Nucleus accumbens (tissue), 56 donors: ENCODE measurements around the gene TTC7B.

Experiments used
- DNase-seq, 56 donors: peaks; one replicate each; lab custom pipeline; 2025; lab: John Stamatoyannopoulos, UW

TTC7B gene

DNA sequence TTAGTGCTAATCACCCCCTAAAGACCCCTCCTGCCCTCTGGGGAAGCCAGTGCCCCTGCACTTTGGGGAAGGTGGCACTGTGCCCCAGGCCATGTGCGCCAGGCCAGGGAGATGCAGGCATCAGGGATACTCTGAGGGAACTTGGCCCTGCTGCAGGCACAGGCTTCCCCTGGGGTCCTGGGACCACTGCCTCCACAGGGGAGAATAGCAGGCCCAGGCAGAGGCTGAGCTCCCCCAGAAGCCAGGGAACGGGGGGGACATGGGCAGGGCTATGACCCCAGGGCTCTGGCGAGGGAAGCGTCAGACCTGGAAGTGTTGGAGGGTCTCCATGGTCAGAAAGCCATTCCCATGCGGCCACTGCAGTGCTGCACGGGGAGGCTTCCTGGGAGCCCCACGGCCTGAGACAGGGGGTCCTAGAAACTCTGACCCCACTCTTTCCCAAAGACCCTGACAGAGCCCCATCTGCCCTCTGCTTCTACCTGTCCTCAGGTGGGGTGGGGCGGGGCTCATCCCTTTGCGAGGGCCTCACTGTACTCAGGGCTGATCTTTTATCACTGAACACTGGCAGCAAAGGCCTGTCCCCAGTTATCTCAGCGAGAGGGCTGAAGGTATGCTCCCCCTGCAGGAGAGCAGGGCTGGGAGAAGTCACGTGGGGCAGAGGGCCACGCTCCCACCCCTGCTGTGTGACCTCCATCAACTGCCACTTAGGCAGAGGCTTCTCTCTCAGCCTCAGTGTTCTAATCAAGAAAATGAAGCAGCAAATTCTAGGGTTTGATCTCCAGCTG, 259.4 kb downstream of the TTC7B start:
- DNase-seq, result no peak

DNA sequence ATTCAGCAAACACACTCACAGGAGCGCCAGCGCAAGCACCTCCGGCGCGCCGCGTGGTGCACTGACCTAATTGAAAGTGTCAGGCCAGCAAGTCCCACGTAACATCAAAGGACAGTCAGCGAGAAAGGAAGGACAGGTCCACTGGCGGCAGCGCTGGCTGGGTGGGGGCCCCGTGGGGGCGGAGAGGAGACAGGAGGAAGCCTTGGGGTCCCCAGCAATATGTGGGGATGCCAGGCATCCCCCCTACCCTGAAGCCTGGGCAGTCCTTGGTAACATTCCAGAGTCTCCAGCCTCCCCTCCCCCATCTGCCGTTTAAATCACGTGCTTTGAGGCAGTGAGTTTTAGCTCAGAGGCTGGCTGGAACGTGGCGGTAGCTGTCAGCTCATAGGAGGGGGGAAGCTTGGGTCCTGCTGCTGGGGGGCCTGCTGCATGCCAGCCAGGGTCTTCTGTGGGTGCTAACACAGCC, 260.2 kb downstream of the TTC7B start:
- peak in 39 of 56 donors; percentile 21 to 74 (median 51) for DNase-seq

DNA sequence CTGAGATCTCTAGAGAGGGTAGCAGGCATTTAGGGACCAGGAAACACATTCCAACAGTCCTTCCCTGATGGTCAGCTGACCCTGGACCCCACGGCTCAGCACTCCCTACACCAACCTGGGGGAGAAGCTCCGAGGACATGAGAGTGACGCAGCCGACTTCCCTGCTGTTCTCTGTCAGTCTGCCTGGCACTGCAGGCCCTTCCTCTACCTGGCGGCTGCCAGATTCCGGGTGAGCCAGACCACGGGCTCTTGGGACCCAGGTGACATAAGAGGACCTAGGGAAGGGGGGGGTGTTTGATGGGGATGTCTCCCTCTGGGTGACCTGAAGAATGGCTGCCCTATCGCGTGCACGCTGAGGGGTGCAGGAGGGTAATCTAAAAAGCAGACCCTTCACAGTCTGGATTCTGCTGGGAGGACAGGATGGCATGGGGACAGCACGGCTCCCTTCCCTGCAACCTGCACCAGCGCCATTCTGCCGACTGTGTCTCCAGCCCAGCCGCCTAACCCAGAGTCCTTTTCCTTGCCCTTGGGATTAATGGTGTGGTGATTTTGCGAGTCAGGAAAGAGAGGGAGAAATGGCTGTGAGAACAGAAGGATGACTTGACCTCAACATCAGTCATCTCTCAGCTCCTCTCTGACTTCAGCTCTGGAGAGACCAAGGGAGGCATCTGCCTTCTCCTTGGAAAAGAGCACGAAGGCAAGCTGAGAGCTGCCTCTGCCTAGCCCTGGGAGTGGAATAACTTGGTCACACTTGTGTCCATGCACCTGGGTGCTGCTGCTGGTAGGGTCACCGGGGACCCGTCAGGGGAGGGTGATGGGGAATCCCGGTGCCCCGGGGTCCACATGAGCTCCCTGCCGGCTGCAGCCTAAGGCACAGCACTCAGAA, 260.9 kb downstream of the TTC7B start:
- DNase-seq, result no peak

DNA sequence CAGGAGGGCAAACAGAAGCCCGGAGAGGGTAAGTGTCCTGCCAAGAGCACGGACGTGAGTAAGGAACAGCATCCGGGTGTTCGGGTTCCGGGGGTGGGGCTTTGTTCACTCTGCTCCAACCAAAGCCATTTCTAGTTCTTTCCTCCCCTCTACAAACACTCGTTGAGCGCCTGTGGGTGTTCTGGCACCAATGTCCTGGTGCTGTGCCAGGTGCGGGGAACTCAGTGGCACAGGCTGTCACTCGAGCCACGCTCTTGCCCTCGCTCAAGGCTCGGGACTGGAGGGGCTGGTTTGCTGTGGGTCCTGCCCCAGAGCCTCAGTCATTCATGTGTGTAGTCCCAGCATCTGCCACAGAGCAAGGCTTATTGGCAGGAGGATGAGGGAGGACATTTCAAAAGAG, 261.9 kb downstream of the TTC7B start:
- DNase-seq, result peak in 54 of 56 donors; percentile 41 to 94 (median 82)

DNA sequence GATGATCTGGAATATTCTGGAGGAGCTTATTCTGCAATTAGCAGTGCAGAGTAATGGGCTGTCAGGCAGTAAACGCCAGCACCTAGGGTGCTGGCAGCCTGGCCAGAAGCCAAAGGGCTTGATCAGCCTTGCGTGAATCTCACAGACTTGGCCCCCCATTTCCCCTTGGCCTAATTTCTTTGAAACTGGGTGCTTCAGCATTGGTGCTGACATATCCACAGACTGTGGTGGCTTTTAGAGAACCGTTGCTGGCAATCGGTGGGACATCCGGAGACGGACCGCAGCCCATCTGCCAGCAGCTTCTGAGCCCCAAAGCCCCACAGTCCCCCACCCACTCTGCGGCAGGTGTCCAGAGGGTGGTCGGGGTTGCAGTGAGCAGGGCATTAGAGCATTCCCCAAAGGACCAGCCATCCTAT, 262.3 kb downstream of the TTC7B start:
- peak in 9 of 56 donors; percentile 47 to 81 (median 66) for DNase-seq

DNA sequence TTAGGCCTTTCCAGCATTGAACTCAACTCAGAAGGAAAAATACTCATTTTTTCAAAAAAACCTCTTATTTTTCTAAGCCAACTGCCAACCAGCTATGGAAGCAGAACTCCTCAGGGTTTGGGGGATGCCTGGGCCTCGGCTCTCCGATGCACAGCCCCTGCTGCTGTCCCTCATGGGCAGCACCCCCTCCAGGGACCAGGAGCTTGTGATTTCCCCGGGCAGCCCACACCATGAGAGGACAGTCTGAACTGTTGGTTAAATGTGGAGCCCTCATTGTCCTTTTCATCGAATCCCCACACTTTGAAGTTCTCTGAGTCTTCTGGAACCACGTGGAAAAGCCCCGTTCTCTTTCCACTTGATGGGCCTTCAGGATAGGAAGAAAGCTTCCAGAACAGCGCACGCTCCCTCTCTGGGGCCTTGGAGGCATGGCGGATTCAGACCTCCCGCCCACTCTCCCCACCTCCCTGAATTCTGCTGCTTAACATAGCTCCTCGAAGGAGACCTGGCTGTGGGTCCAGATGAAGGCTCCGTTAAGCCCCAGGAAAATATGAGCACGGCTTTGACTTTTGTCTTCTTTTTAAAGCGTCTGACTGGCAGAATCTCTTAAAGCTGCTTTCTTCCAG, 262.8 kb downstream of the TTC7B start:
- DNase-seq, result peak in 3 of 56 donors; percentile 39 to 52 (median 42)

DNA sequence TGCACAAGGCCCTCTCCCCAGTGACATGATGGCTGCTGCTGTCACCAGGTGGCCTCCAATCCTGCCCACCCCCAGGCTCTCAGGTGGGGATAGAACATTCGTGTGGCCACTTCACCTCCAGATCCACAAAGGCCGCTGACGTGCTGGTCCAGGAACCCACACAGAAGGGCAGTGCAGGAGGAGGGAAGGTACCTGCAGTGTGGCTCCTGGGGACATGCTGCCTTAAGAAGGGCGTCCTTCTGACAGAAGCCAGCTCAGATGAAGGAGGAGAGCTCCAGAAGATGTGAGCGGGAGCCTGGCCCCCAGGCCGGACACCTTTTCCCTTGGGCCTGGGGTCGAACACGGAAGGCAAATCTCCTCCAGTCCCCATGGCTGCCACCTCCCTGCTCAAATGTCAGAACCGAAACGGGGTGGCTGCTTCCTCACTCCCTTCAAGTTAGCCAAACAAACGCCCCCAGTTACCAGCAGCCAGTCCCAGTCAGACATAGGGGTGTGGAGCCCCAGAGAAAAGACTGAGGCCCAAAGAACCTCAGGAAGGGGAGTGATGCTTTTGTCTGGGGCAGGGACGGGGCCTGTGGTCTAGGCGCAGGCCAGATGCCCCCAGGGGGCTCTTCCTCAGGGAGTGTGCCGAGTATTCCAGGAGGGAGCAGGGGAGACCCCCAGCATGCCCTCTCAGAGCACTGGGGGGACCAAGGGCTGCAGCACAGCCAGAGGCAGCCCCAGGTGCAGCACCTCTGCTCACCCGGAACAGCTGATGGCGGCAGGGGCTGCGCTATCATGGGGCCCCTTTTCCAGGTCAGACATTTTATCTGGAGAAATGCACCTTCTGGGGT, 263.5 kb downstream of the TTC7B start:
- DNase-seq, result no peak

DNA sequence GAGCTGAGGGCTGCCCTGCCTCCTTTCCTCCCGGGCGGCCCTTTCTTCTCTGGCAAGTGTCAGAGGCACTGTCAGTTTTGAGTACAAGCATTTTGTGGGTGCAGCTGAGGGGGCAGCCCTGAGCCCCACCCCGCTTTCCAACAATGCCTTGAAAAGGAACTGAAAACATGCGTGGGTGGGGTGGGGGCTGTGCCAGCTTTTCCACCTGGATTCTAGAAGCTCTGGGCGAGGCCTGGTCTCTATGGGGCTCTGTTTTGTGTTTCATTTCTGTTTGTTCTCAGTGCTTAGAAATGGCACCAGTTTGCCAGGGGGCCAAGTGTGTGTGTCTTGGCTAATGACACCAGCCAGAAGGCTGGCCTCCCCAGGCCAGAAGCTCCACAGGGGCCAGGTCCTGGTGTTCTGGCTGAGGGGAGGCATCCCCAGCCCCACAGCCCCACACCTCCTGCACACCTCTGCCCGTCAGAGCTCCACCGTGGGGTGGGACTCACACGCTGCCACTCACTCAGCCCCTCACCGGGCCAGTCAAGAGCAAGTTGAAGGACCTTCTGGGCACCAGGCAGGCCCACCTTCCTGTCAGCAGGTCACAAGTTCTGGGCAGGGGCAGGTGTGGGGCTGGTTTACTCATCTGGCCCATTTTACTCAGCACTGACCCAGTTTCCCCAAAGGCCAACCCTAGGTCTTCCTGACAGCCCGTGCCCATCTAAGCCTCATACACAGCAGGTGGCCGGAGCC, 264.3 kb downstream of the TTC7B start:
- peak in 34 of 56 donors; percentile 19 to 84 (median 48) for DNase-seq

DNA sequence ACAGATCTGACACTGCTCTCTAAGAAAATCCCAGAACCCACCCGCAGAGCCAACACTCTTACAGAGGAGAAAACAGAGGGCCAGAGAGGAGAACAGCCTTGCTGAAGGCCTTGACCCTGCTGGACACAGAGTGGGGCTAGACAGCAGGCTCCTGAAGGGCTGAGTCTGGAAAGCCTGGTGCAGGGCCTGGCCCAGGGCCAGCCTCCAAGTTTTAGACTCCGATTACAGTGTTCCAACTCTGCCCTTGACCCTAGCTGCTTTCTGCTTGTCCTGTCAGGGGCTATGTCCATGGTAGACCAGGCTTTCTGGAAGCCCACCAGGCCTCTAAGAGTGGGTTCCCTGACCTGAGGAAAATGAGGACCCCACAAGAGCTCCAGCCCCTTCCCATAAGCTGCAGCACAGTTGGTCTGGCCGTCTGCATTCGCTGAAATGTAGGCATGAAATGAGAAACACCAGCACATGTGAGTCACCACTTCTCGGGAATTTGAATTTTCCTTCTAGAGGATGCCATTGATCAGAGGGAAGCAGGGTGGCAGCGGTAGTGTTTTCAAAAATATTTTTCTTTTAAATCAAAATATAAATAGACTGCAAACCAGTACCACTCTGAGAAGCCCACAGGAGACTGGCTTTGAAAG, 265.0 kb downstream of the TTC7B start:
- DNase-seq, result no peak

DNA sequence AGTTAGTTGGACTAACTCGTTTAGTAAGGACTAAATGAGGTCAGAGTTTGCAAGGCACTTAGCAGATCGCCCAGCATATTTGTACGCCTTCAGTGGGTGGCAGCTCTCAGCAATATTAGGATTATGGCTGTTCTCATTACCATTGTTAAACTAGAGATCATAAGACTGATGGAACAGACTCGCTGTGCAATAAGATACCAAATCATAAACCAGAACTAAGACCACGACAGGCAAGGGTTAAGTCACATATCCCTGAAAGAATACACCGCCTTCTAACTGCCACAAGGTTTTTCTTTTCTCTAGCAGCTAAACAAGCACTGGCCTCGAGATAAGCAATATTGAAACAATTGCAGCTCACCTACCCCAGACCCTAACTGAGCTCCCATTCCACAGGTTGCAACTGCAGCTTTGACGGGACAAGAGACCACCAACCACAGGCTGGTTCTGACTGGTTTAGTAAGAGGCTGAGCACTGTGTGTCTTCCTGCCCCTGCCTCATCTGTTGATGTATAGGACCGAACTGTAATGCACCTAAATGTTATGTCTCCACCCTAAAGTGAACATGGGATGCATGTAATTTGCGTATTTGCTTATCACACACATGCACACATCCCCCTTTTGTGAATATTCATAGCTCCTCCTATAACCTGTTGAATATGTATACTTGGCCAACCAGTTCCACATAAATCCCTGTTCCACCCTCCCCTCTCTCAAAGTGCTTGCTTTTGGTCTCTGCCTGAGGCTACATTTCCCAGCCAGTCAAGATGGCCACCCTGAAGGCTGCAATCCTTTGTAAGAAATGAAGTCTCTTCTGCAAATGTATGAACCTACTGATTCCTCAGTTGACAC, 266.2 kb downstream of the TTC7B start:
- DNase-seq, result no peak

DNA sequence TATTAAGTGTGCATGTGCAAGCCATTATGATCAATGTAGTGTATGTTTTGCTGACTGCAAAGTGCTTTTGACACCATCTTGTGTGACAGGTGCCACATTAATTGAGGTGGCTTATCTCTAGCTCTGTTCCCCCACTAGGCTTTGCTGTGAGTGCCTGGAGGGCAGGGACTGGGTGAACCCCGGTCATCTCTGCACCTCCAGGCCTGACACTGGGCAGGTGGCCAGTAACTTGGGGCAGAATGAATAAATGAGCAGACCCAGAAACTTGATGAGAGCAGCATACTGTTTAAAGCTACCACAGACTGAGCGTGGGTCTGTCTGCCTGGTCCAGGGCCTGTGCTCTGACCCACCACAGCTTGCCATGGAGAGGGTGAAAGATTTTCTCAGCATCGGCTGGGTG, 267.8 kb downstream of the TTC7B start:
- DNase-seq, result no peak

DNA sequence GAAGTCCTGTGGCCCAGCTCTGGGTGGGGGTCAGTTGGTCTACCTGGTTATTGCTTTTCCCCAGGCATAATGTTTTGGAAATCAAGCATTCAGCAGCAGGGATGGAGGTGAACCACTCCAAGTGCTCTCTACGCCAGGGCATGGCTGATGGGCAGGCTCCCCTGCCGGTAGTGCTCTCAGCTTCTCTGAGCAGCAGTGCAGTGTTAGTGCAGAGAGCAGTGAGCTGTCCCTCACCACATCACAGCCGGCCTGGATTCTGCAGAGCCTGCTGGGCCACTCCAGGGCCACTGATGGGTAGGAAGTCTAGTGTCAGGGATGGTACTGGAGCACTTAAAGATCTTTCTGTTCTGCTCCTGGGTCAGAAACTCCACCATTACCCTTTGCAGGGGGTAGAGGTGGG, 268.3 kb downstream of the TTC7B start:
- DNase-seq, result no peak

DNA sequence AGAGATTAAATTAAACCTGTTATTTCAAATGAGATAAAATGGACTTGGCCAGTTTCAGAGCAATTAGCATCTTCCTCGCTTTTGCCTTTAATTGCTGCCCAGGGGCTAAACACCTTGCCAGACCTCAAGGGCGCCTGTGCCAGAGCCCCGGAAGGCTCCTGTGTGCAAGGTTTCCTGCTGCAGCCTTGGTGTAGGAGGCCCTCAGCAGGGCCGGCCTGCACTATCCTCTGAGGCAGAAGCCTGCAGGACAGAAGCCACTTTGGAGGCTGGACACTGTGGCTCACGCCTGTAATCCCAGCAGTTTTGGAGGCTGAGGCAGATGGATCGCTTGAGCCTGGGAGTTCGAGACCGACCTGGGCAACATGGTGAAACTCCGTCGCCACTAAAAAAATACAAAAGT, 269.0 kb downstream of the TTC7B start:
- no peak for DNase-seq

DNA sequence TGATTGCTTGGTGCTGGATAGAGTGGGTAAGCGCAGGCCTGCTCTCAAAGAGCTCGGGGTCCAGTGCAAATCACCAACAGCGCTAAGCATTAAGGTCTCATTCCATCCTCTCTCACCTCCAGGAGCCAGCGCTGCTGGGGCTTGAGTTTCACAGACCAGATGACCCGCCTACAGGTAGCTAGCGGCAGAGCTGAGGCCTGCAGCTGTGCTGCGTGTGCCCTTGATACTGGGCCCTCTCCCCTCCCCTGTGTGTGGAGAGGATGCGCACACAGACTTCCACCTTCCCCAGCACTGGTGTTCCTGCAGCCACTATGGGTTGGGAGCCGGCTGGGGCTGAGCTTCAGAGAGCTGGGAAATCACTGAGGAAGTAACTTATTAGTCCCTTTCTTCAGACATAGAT, 269.5 kb downstream of the TTC7B start:
- no peak for DNase-seq

DNA sequence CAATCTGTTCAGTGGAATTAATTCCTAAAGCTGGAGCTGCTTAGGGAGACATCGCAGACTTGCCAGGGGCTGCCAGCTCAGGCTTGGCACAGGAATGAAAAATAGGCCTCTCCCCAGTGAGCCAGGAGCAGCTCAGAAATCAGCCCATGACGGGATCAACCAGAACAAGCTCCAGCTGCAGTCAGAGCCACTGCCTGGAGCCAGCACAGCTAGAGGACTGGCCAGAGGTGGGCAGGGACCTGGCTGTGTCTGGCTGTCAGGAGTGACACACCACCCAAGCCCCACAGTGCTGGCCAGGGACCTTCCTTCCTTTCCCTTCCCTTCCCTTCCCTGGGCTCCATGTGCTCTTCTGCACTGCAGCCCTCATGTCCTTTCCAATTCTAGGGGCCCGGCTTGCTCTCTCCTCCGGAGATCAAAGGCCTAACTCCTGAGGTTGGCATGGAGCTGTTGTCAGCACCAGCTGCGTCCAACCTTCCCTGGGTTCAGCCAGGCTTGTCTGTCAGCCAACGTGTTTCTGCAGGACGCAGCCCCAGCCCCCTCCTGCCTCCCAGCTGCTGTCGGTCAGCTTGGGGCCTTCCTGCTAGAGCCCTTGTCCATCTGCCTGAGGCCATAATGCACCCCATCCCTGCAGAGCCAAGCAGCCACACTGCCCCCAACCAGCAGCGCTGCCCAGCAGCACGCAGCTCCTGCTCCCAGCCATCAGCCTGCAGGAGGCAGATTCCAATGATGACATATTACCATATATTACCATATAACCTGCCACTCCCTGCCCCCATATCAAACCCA, 270.1 kb downstream of the TTC7B start:
- DNase-seq, result peak in 38 of 56 donors; percentile 19 to 75 (median 56)

DNA sequence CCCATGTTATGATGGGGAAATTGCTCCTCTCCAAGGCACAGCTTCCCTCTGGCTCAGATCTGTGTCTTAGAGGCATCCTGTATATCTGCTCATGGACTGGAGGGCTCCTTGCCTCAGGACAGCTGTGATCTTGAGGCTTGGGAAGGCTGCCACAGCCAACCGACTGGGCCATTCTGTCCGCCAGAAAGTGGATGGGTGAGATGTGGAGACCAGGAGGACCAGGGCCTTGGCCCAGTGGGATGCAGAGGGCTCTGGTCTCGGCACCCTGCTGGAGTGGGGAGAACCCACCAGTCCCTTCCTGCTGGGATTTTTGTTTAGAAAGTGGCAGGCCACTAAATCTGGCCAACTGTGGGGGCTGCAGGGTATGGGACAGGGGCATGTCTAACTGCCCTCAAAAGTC, 270.8 kb downstream of the TTC7B start:
- no peak for DNase-seq

DNA sequence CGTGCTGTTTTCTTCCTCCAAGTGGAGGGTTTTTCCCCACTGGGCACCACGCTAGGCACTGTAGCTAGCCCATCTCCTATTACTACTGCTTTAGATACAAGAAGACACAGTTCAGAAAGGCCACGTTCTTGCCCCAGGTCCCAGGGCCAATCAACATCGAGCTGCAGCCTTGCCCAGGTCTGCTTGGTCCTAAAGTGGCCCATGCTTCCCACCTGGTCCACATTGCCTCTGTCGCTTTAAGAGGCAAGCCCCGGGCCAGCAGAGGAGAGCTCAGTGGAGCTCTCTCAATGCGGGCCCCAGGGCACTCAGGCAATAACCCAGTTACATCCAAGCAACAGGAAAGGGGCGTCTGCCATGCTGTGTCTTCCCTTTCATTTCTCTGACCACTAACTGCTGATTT, 271.3 kb downstream of the TTC7B start:
- DNase-seq, result no peak
